ENCODE measurements around the gene OR2H1. TPM values are rescaled to one million over a fixed set of nuclear protein-coding genes. Genes with fewer than 3 reads are reported as not detected.
"Not testable (repeated sequence)": the region's sequence is repeated elsewhere in the genome, so short reads cannot be mapped to it uniquely, and the experiment has no call there.

Gene OR2H1
- polyA plus RNA-seq (ENCODE audit: insufficient read length), result not detected

- no peak for DNase-seq
Measured at GRCh38 chr6:29456971-29457370, at the start of gene OR2H1, which contains the start of gene OR11A1. TSS of gene OR2H1 (plus strand) at chr6:29457155. CDS start at chr6:29461770, 4,615 bp downstream. TSS of gene OR11A1 (minus strand) at chr6:29457071. CDS start at chr6:29427641, 29,430 bp downstream.

GRCh38 chr6:29414588-29414987 lies 42.4 kb upstream of the OR2H1 start, which contains the start of gene OR12D1:
TSS of gene OR12D1 (plus strand) at chr6:29414928.
- DNase-seq, result no peak

- no peak for DNase-seq
Measured at GRCh38 chr6:29419516-29419915, 37.4 kb upstream of the OR2H1 start.

- no peak for DNase-seq
Measured at GRCh38 chr6:29424168-29424567, 32.8 kb upstream of the OR2H1 start.

- DNase-seq, result no peak
Measured at GRCh38 chr6:29424575-29424974, 32.4 kb upstream of the OR2H1 start.

- DNase-seq, result no peak
Measured at GRCh38 chr6:29425075-29425474, 31.9 kb upstream of the OR2H1 start.

- DNase-seq, result no peak
Measured at GRCh38 chr6:29426654-29427053, 30.3 kb upstream of the OR2H1 start.

- DNase-seq, result not testable (repeated sequence)
Measured at GRCh38 chr6:29436730-29437129, 20.2 kb upstream of the OR2H1 start.

- DNase-seq, result no peak
Measured at GRCh38 chr6:29439006-29439405, 17.9 kb upstream of the OR2H1 start, which contains the start of gene OR10C1. TSS of gene OR10C1 (plus strand) at chr6:29439306. CDS start at chr6:29440016, 710 bp downstream.

- no peak for DNase-seq
Measured at GRCh38 chr6:29442719-29443118, 14.2 kb upstream of the OR2H1 start.

GRCh38 chr6:29444031-29444430 lies 12.9 kb upstream of the OR2H1 start:
- not testable (repeated sequence) for DNase-seq

GRCh38 chr6:29447670-29448069 lies 9.3 kb upstream of the OR2H1 start:
- no peak for DNase-seq

GRCh38 chr6:29451471-29452193 lies 5.3 kb upstream of the OR2H1 start:
- no peak for DNase-seq

- DNase-seq, result no peak
Measured at GRCh38 chr6:29461021-29461814, 4.3 kb downstream of the OR2H1 start.

GRCh38 chr6:29462022-29462421 lies 5.1 kb downstream of the OR2H1 start:
- no peak for DNase-seq

GRCh38 chr6:29465279-29465678 lies 8.3 kb downstream of the OR2H1 start:
- no peak for DNase-seq

GRCh38 chr6:29465801-29466200 lies 8.8 kb downstream of the OR2H1 start:
- DNase-seq, result peak; percentile 8

GRCh38 chr6:29466241-29466640 lies 9.3 kb downstream of the OR2H1 start:
- no peak for DNase-seq

GRCh38 chr6:29474996-29475395 lies 18.0 kb downstream of the OR2H1 start:
- no peak for DNase-seq

- DNase-seq, result no peak
Measured at GRCh38 chr6:29477923-29478450, 21.0 kb downstream of the OR2H1 start.

- DNase-seq, result no peak
Measured at GRCh38 chr6:29478740-29479139, 21.8 kb downstream of the OR2H1 start.

- no peak for DNase-seq
Measured at GRCh38 chr6:29479560-29479959, 22.6 kb downstream of the OR2H1 start.

GRCh38 chr6:29483186-29483585 lies 26.2 kb downstream of the OR2H1 start:
- no peak for DNase-seq
